ENCODE data around the gene XRCC1.
"Not testable (repeated sequence)": the region's sequence is repeated elsewhere in the genome, so short reads cannot be mapped to it uniquely, and the experiment has no call there.

The XRCC1 gene

GRCh38 chr19:43599635-43600295, 24.4 kb upstream of the XRCC1 start:
- FAIRE-seq: no peak

GRCh38 chr19:43598445-43599240, 23.3 kb upstream of the XRCC1 start:
- no peak for FAIRE-seq

- FAIRE-seq: no peak
Measured at GRCh38 chr19:43597876-43598275, 22.5 kb upstream of the XRCC1 start.

GRCh38 chr19:43596842-43597461, 21.6 kb upstream of the XRCC1 start:
- no peak for FAIRE-seq

GRCh38 chr19:43595999-43596841, 20.9 kb upstream of the XRCC1 start, which contains the start of the genes IRGQ and ZNF576:
TSS of gene IRGQ (minus strand) at chr19:43596134. CDS start at chr19:43595338, 796 bp downstream.
TSS of gene ZNF576 (plus strand) at chr19:43596595. CDS start at chr19:43597109, 514 bp downstream.
- peak; percentile 95 for FAIRE-seq

GRCh38 chr19:43595605-43595998, 20.3 kb upstream of the XRCC1 start:
- no peak for FAIRE-seq

- no peak for FAIRE-seq
Measured at GRCh38 chr19:43594710-43595604, 19.6 kb upstream of the XRCC1 start.

- no peak for FAIRE-seq
Measured at GRCh38 chr19:43594081-43594697, 18.9 kb upstream of the XRCC1 start.

- FAIRE-seq: no peak
Measured at GRCh38 chr19:43592800-43593350, 17.5 kb upstream of the XRCC1 start.

GRCh38 chr19:43591904-43592772, 16.8 kb upstream of the XRCC1 start:
- FAIRE-seq: no peak

- FAIRE-seq: no peak
Measured at GRCh38 chr19:43589678-43590077, 14.4 kb upstream of the XRCC1 start.

GRCh38 chr19:43589277-43589676, 13.9 kb upstream of the XRCC1 start:
- no peak for FAIRE-seq

- not testable (repeated sequence) for FAIRE-seq
Measured at GRCh38 chr19:43587029-43587428, 11.7 kb upstream of the XRCC1 start.

GRCh38 chr19:43586346-43586745, 11.0 kb upstream of the XRCC1 start:
- FAIRE-seq: no peak

GRCh38 chr19:43584484-43584883, 9.2 kb upstream of the XRCC1 start:
- no peak for FAIRE-seq

- no peak for FAIRE-seq
Measured at GRCh38 chr19:43582495-43582894, 7.2 kb upstream of the XRCC1 start.

- FAIRE-seq: no peak
Measured at GRCh38 chr19:43581467-43581866, 6.1 kb upstream of the XRCC1 start.

- no peak for FAIRE-seq
Measured at GRCh38 chr19:43578787-43579186, 3.5 kb upstream of the XRCC1 start.

GRCh38 chr19:43575955-43576878, 890 bp upstream of the XRCC1 start:
- FAIRE-seq: no peak
